Epithelial cell of esophagus (primary cell): ENCODE measurements around the gene CBARP.

Source experiments
- DNase-seq: peaks from one replicate; pipeline ENCODE4 v3.0.0; 2010; ENCODE audit warnings: low read depth
- H3K4me3 ChIP-seq: 2 replicates; pipeline ENCODE4 v1.5.1; 2011; ENCODE audit warnings: mild to moderate bottlenecking, low read length, control low read depth
- CTCF ChIP-seq: IDR thresholded peaks from 2 replicates; pipeline ENCODE4 v1.5.1; 2011; ENCODE audit warnings: low read depth, mild to moderate bottlenecking, low read length, control low read depth, inconsistent platforms; ENCODE audit not compliant: insufficient read depth; ENCODE audit errors: missing control alignments

Gene CBARP

GRCh38 chr19:1266916-1267476, 29.2 kb upstream of the CBARP start:
- TF ChIP-seq CTCF: peak; percentile 59
- peak overlapping the region; percentile 39 for H3K4me3 ChIP-seq
- DNase-seq: peak; percentile 56

- TF ChIP-seq CTCF: no peak
- DNase-seq: peak; percentile 88
- H3K4me3 ChIP-seq: peak overlapping the region; percentile 39
Measured at GRCh38 chr19:1266129-1266915, 28.5 kb upstream of the CBARP start.

GRCh38 chr19:1265615-1266128, 27.9 kb upstream of the CBARP start:
- peak overlapping the region; percentile 39 for H3K4me3 ChIP-seq
- peak; percentile 57 for DNase-seq
- no peak for TF ChIP-seq CTCF

GRCh38 chr19:1264801-1265614, 27.2 kb upstream of the CBARP start:
- no peak for TF ChIP-seq CTCF
- no peak overlapping the region for H3K4me3 ChIP-seq
- peak; percentile 88 for DNase-seq

- no peak for TF ChIP-seq CTCF
- DNase-seq: no peak
- H3K4me3 ChIP-seq: no peak overlapping the region
Measured at GRCh38 chr19:1263188-1263587, 25.4 kb upstream of the CBARP start.

GRCh38 chr19:1262623-1263123, 24.9 kb upstream of the CBARP start:
- TF ChIP-seq CTCF: no peak
- DNase-seq: no peak
- peak overlapping the region; percentile 68 for H3K4me3 ChIP-seq
